ENCODE results near the gene CDK14. TPM values are rescaled to one million over a fixed set of nuclear protein-coding genes. Genes with fewer than 3 reads are reported as not detected.

Gene CDK14
- total and polyA plus RNA-seq, 10 of the 15 experiments (the other 5 are each of a cell fraction or from before 2014, with no cell fraction given) = 6.5 to 61.3 (median 24.2) TPM

DNA sequence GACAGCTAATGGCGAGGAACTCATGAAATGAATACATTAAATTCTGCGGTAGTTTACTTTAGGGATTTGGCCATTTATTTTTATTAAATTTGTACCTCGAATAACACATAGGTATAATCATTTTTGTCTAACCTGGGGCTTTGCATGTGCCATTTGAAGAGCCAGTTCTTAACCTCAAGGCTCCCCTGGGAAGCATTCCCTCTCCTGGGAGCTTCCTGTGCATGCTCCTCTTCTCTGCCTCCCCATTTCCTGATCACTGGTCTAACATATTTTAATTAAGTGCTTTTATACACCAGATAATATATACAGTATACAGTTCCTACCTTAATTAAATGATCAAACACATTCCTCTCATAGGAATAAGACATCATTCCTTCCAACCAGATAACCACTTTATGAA lies 484.2 kb downstream of the CDK14 start:
- no peak for DNase-seq (ENCODE audit: low read depth, low spot score)
- Histone ChIP-seq H3K9me3 (replicated peaks; ENCODE audit: control insufficient read depth, insufficient read depth, low read length) (no peaks in the 10 kb centered on the region), H3K4me1 (ENCODE audit: control insufficient read depth, insufficient read depth, low read length) (no peaks in the 10 kb centered on the region), H3K4me3 (no peak overlapping the region), H3K4me2 (ENCODE audit: control insufficient read depth, insufficient read depth) (no peak overlapping the region), H4K20me1 (ENCODE audit: control insufficient read depth, insufficient read depth) (no peaks in the 10 kb centered on the region), H3K36me3 (ENCODE audit: control insufficient read depth in 2 of 2, insufficient read depth in 2 of 2, low read length in 1 of 2) (no peaks in the 10 kb centered on the region; a peak in 1 of 4 replicates), H3K79me2 (ENCODE audit: control insufficient read depth, insufficient read depth, low read length) (no peaks in the 10 kb centered on the region), H2AFZ (ENCODE audit: control insufficient read depth, low read depth, low read length) (no peak overlapping the region), H3K27ac (ENCODE audit: control insufficient read depth, insufficient read depth) (no peak overlapping the region), H3K27me3 (replicated peaks in 1 of 2; ENCODE audit: control insufficient read depth in 2 of 2, insufficient read depth in 2 of 2, low read length in 1 of 2) (no peaks in the 10 kb centered on the region), H3K9ac (ENCODE audit: control insufficient read depth, insufficient read depth, low read length) (no peak overlapping the region)
- TF ChIP-seq MAX (IDR thresholded peaks at IDR 0.05; ENCODE audit: low read depth, low read length) (no peak), EZH2 (IDR thresholded peaks at IDR 0.05; ENCODE audit: borderline replicate concordance, control insufficient read depth, low read depth, low read length) (no peak), ATF7 (IDR thresholded peaks at IDR 0.05; ENCODE audit: low read depth) (no peak), MTA2 (IDR thresholded peaks at IDR 0.05; ENCODE audit: low read depth) (no peak), HCFC1 (IDR thresholded peaks at IDR 0.05; ENCODE audit: low read length) (no peak), PML (IDR thresholded peaks at IDR 0.05; ENCODE audit: low read length) (no peak), CEBPB (IDR thresholded peaks at IDR 0.05; ENCODE audit: borderline replicate concordance in 1 of 2, low read depth in 2 of 2, low read length in 2 of 2) (no peak), BACH1 (IDR thresholded peaks at IDR 0.05; ENCODE audit: borderline replicate concordance) (no peak), YBX1 (IDR thresholded peaks at IDR 0.05) (no peak), ZNF217 (IDR thresholded peaks at IDR 0.05) (no peak), BRCA1 (IDR thresholded peaks at IDR 0.05; ENCODE audit: low read depth, low read length) (no peak), CREB1 (IDR thresholded peaks at IDR 0.05; ENCODE audit: low read depth) (no peak), CREM (IDR thresholded peaks at IDR 0.05; ENCODE audit: low read depth) (no peak), SUPT20H (IDR thresholded peaks at IDR 0.05; ENCODE audit: borderline replicate concordance, control insufficient read depth, low read depth, low read length) (no peak), ZNF24 (IDR thresholded peaks at IDR 0.05) (no peak)
- TF ChIP-seq, protein P1, sequence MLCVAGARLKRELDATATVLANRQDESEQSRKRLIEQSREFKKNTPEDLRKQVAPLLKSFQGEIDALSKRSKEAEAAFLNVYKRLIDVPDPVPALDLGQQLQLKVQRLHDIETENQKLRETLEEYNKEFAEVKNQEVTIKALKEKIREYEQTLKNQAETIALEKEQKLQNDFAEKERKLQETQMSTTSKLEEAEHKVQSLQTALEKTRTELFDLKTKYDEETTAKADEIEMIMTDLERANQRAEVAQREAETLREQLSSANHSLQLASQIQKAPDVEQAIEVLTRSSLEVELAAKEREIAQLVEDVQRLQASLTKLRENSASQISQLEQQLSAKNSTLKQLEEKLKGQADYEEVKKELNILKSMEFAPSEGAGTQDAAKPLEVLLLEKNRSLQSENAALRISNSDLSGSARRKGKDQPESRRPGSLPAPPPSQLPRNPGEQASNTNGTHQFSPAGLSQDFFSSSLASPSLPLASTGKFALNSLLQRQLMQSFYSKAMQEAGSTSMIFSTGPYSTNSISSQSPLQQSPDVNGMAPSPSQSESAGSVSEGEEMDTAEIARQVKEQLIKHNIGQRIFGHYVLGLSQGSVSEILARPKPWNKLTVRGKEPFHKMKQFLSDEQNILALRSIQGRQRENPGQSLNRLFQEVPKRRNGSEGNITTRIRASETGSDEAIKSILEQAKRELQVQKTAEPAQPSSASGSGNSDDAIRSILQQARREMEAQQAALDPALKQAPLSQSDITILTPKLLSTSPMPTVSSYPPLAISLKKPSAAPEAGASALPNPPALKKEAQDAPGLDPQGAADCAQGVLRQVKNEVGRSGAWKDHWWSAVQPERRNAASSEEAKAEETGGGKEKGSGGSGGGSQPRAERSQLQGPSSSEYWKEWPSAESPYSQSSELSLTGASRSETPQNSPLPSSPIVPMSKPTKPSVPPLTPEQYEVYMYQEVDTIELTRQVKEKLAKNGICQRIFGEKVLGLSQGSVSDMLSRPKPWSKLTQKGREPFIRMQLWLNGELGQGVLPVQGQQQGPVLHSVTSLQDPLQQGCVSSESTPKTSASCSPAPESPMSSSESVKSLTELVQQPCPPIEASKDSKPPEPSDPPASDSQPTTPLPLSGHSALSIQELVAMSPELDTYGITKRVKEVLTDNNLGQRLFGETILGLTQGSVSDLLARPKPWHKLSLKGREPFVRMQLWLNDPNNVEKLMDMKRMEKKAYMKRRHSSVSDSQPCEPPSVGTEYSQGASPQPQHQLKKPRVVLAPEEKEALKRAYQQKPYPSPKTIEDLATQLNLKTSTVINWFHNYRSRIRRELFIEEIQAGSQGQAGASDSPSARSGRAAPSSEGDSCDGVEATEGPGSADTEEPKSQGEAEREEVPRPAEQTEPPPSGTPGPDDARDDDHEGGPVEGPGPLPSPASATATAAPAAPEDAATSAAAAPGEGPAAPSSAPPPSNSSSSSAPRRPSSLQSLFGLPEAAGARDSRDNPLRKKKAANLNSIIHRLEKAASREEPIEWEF (IDR thresholded peaks at IDR 0.05; ENCODE audit: insufficient replicate concordance, low read depth, low read length) = no peak
- intact Hi-C loops (cut with micrococcal nuclease; ENCODE audit: unreplicated experiment) (loop anchor here (10.0 kb wide), 1 partner anchor 704 kb away; no protein-coding TSS in a partner anchor), in situ Hi-C loops (cut with MboI) (loop anchor here (25.0 kb wide), 1 partner anchor 1357 kb away; the partner anchor contains the start of gene GATAD1)
- ChIA-PET RAD21 (ENCODE audit: unreplicated experiment) (no interaction called here), CTCF (interaction anchor here (0.6 to 3.0 kb wide), 3 partner anchors 10 to 371 kb away, joined by 3 to 14 read pairs (median 7); no protein-coding TSS in a partner anchor), POLR2A (no interaction called here), SMC1A (ENCODE audit: uncharacterized antibody, unreplicated experiment) (interaction anchor here (0.6 kb wide), 1 partner anchor 8 kb away, joined by 3 read pairs; no protein-coding TSS in a partner anchor)
- WGBS (ENCODE audit: insufficient coverage, insufficient replicate concordance, low lambda C conversion rate, missing lambda C conversion rate) = 34% methylated on average over 3 of the region's 3 CpGs
- BruUV-seq (replicated peaks) = no TSS peak
- no peak for FAIRE-seq
- ATAC-seq = no peak

Data from GM12878 (cell line).